Measurements from ENCODE around the gene ATE1. TPM values are rescaled to one million over a fixed set of nuclear protein-coding genes. Genes with fewer than 3 reads are reported as not detected.

ATE1 gene
- total RNA-seq, 2 experiments from 2014 or later: 18.5 to 20.9 TPM

DNA sequence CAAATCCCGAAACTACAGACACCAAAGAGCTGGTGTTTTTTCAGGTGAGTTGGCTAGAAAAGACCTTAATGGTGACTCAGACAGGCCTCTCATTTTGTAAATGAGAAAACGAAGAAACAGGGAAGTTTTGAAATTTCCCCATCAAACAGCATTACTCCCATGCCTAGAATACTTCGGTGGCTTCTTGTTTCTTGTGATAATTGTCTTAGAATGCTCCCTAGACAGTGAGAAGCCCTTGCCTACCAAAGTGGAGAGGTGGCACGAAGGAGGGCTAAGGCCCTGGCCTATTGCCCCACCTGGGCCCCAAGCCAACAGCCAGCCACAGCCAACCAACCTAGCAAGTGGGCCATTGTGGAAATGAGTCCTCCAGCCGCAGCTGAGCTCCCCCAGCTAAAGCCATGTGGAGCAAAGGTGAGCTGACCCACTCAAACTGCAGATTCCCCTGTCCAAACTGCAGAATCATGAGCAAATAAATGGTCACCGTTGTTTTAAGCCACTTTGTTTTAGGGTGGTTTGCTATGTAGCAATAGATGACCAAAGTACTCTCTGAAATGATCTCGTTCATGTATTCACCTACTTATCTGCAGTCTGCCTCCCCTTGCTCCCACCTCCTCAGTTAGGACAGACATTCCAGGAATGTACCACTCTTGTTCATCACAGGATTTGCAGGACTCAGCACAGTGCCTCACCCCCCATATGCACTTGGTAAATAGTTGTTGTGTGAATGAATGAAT lies 231.9 kb downstream of the ATE1 start:
- no peak overlapping the region for H3K27ac ChIP-seq (ENCODE audit: low read depth in 1 of 2, low read length in 2 of 2)
- no peak for TF ChIP-seq CTCF (IDR thresholded peaks at IDR 0.05)
- Mint-ChIP-seq H3K27ac (no peak overlapping the region), H3K27me3 (peaks cover 5% of the 10 kb centered on the region), H3K36me3 (ENCODE audit: low read depth) (no peaks in the 10 kb centered on the region), H3K4me1 (ENCODE audit: low read depth) (no peaks in the 10 kb centered on the region), H3K4me3 (no peak overlapping the region), H3K9me3 (peaks cover 4% of the 10 kb centered on the region)
- intact Hi-C loops (cut with DNase I, micrococcal nuclease): no loop called here
- no peaks in the 10 kb centered on the region for H3K4me1 ChIP-seq (ENCODE audit: insufficient read depth, low read length)
- H3K9me3 ChIP-seq (ENCODE audit: control insufficient read depth in 1 of 2, insufficient read depth in 1 of 2, low read length in 2 of 2): peaks cover 5 to 6% of the 10 kb centered on the region in 2 experiments
- peaks cover 0 to 2% of the 10 kb centered on the region in 2 experiments for H3K27me3 ChIP-seq (ENCODE audit: control insufficient read depth in 1 of 2, insufficient read depth in 2 of 2, low read length in 2 of 2)
- DNase-seq (no peak), ATAC-seq (ENCODE audit: poor library complexity) (no peak)
- H3K4me3 ChIP-seq (ENCODE audit: low read length): no peak overlapping the region
- ChIA-PET CTCF (no interaction called here), POLR2A (no interaction called here)
- H3K36me3 ChIP-seq (ENCODE audit: insufficient read depth, low read length): no peaks in the 10 kb centered on the region

- ATAC-seq (ENCODE audit: poor library complexity): no peak
- H3K36me3 Mint-ChIP-seq (ENCODE audit: low read depth): no peaks in the 10 kb centered on the region
- Histone ChIP-seq H3K9me3 (ENCODE audit: control insufficient read depth in 1 of 2, insufficient read depth in 1 of 2, low read length in 2 of 2) (peaks cover 0 to 6% of the 10 kb centered on the region in 2 experiments), H3K27ac (ENCODE audit: low read depth in 1 of 2, low read length in 2 of 2) (no peak overlapping the region), H3K36me3 (ENCODE audit: insufficient read depth, low read length) (no peaks in the 10 kb centered on the region), H3K27me3 (ENCODE audit: control insufficient read depth in 1 of 2, insufficient read depth in 2 of 2, low read length in 2 of 2) (peaks cover 0 to 10% of the 10 kb centered on the region in 2 experiments), H3K4me3 (ENCODE audit: low read length) (no peak overlapping the region), H3K4me1 (ENCODE audit: insufficient read depth, low read length) (no peaks in the 10 kb centered on the region)
- no peak for TF ChIP-seq CTCF (IDR thresholded peaks at IDR 0.05)
- H3K4me1 Mint-ChIP-seq (ENCODE audit: low read depth): no peaks in the 10 kb centered on the region
- intact Hi-C loops (cut with DNase I, micrococcal nuclease): no loop called here
- ChIA-PET CTCF (no interaction called here), POLR2A (no interaction called here)
- no peak for DNase-seq
- H3K9me3 Mint-ChIP-seq: no peaks in the 10 kb centered on the region
- no peak overlapping the region for H3K27ac Mint-ChIP-seq
- H3K27me3 Mint-ChIP-seq: peaks cover 5% of the 10 kb centered on the region
- no peak overlapping the region for H3K4me3 Mint-ChIP-seq
These were observed 232.7 kb downstream of the ATE1 start for GRCh38 chr10:121694966-121695643.

DNA sequence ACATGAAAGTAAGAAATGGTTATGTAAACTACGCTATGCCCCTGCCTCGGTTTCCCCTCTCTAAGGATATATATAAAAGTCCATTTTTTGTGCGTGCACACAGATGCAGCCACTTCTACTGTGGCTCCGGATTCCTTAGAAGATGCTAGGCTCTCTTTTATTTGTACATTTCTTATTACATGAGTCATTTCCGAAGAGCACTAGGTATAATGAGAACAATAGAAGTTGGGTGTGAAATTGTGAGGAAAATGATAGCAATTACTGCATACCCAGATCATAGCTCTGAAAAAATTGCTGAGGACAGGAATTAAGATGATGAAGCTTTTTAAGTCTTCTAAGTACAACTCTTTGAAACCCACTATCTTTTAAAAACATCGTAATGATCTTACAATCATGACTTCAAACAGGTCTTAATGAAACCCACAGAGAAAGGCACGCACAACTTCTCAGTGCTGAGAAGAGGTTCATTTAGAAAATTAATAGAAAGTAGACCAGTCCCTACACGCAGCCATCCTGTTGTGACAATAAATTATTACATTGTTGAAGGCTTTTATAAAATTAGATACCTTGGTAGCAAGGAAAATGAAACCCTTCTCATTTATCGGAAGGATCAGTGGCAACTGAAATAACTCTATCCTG lies 233.4 kb downstream of the ATE1 start:
- no peak for TF ChIP-seq CTCF (IDR thresholded peaks at IDR 0.05)
- Mint-ChIP-seq H3K27ac (no peak overlapping the region), H3K27me3 (peaks cover 5% of the 10 kb centered on the region), H3K4me3 (no peak overlapping the region), H3K4me1 (ENCODE audit: low read depth) (no peaks in the 10 kb centered on the region), H3K36me3 (ENCODE audit: low read depth) (no peaks in the 10 kb centered on the region), H3K9me3 (no peaks in the 10 kb centered on the region)
- ChIA-PET CTCF (no interaction called here), POLR2A (no interaction called here)
- Histone ChIP-seq H3K27ac (ENCODE audit: low read depth in 1 of 2, low read length in 2 of 2) (no peak overlapping the region), H3K36me3 (ENCODE audit: insufficient read depth, low read length) (no peaks in the 10 kb centered on the region), H3K9me3 (ENCODE audit: control insufficient read depth in 1 of 2, insufficient read depth in 1 of 2, low read length in 2 of 2) (peaks cover 0 to 6% of the 10 kb centered on the region in 2 experiments), H3K27me3 (ENCODE audit: control insufficient read depth in 1 of 2, insufficient read depth in 2 of 2, low read length in 2 of 2) (peaks cover 0 to 11% of the 10 kb centered on the region in 2 experiments), H3K4me3 (ENCODE audit: low read length) (no peak overlapping the region), H3K4me1 (ENCODE audit: insufficient read depth, low read length) (no peaks in the 10 kb centered on the region)
- DNase-seq (no peak), ATAC-seq (ENCODE audit: poor library complexity) (no peak)
- intact Hi-C loops (cut with DNase I, micrococcal nuclease): no loop called here
